ENCODE results near the gene HVCN1. TPM values are rescaled to one million over a fixed set of nuclear protein-coding genes. Genes with fewer than 3 reads are reported as not detected.
"Not testable (repeated sequence)": the region's sequence is repeated elsewhere in the genome, so short reads cannot be mapped to it uniquely, and the experiment has no call there.

HVCN1 gene
- total RNA-seq, 1 donor from 2014 or later: 16.7 TPM

GRCh38 chr12:110615171-110615570, 73.7 kb downstream of the HVCN1 start:
- Mint-ChIP-seq H3K4me3 (peak overlapping the region; percentile 42), H3K36me3 (ENCODE audit: low read depth) (no peaks in the 10 kb centered on the region), H3K27ac (no peak overlapping the region), H3K9me3 (no peaks in the 10 kb centered on the region), H3K4me1 (ENCODE audit: low read depth) (peaks cover 17% of the 10 kb centered on the region), H3K27me3 (ENCODE audit: insufficient read depth) (peaks cover 4% of the 10 kb centered on the region)
- intact Hi-C loops (cut with micrococcal nuclease): loop anchor here (1.0 to 5.0 kb wide), 3 partner anchors 32 to 272 kb away; partner anchors contain the start of gene PPTC7
- no peak for DNase-seq (ENCODE audit: low spot score)

- peaks cover 4% of the 10 kb centered on the region for H3K27me3 Mint-ChIP-seq (ENCODE audit: insufficient read depth)
- intact Hi-C loops (cut with micrococcal nuclease): loop anchor here (1.0 to 2.0 kb wide), 6 partner anchors 9 to 146 kb away; partner anchors contain the start of genes FAM216A, GPN3, PPP1CC and PPTC7
- peaks cover 8% of the 10 kb centered on the region for H3K4me1 Mint-ChIP-seq (ENCODE audit: low read depth)
- peak; percentile 98 for DNase-seq (ENCODE audit: low spot score)
- no peaks in the 10 kb centered on the region for H3K36me3 Mint-ChIP-seq (ENCODE audit: low read depth)
- no peaks in the 10 kb centered on the region for H3K9me3 Mint-ChIP-seq
- H3K27ac Mint-ChIP-seq: peak within 1 kb of the TSS; percentile 81
- H3K4me3 Mint-ChIP-seq: peak within 1 kb of the TSS; percentile 83
These were observed 74.9 kb downstream of the HVCN1 start, which contains the start of gene TCTN1 for GRCh38 chr12:110613771-110614684. TCTN1 (plus strand) TSS chr12:110614129; CDS start chr12:110614183, 54 bp downstream.

- H3K27ac Mint-ChIP-seq: peak overlapping the region; percentile 81
- intact Hi-C loops (cut with micrococcal nuclease): loop anchor here (1.0 to 2.0 kb wide), 3 partner anchors 22 to 145 kb away; partner anchors contain the start of genes FAM216A and GPN3
- H3K4me1 Mint-ChIP-seq (ENCODE audit: low read depth): peaks cover 7% of the 10 kb centered on the region
- H3K36me3 Mint-ChIP-seq (ENCODE audit: low read depth): no peaks in the 10 kb centered on the region
- DNase-seq (ENCODE audit: low spot score): no peak
- peaks cover 4% of the 10 kb centered on the region for H3K27me3 Mint-ChIP-seq (ENCODE audit: insufficient read depth)
- peak overlapping the region; percentile 83 for H3K4me3 Mint-ChIP-seq
- H3K9me3 Mint-ChIP-seq: no peaks in the 10 kb centered on the region
These were observed 75.7 kb downstream of the HVCN1 start for GRCh38 chr12:110613071-110613770.

GRCh38 chr12:110606253-110606611, 82.7 kb downstream of the HVCN1 start:
- Mint-ChIP-seq H3K4me3 (peak overlapping the region; percentile 86), H3K27me3 (ENCODE audit: insufficient read depth) (no peaks in the 10 kb centered on the region), H3K4me1 (ENCODE audit: low read depth) (peaks cover 20% of the 10 kb centered on the region), H3K27ac (peak overlapping the region; percentile 73), H3K9me3 (no peaks in the 10 kb centered on the region), H3K36me3 (ENCODE audit: low read depth) (no peaks in the 10 kb centered on the region)
- DNase-seq (ENCODE audit: low spot score): no peak
- intact Hi-C loops (cut with micrococcal nuclease): no loop called here

GRCh38 chr12:110602085-110602814, 86.7 kb downstream of the HVCN1 start:
- peaks cover 21% of the 10 kb centered on the region for H3K4me1 Mint-ChIP-seq (ENCODE audit: low read depth)
- H3K27ac Mint-ChIP-seq; H3K9me3 Mint-ChIP-seq; H3K4me3 Mint-ChIP-seq; H3K36me3 Mint-ChIP-seq (ENCODE audit: low read depth); H3K27me3 Mint-ChIP-seq (ENCODE audit: insufficient read depth): not testable (repeated sequence)
- DNase-seq (ENCODE audit: low spot score): peak; percentile 40
- intact Hi-C loops (cut with micrococcal nuclease): loop anchor here (1.0 to 5.0 kb wide), 6 partner anchors 96 to 500 kb away; partner anchors contain the start of gene ARPC3

GRCh38 chr12:110600254-110600653, 88.7 kb downstream of the HVCN1 start:
- Mint-ChIP-seq H3K4me3 (no peak overlapping the region), H3K4me1 (ENCODE audit: low read depth) (peaks cover 12% of the 10 kb centered on the region), H3K27me3 (ENCODE audit: insufficient read depth) (no peaks in the 10 kb centered on the region), H3K36me3 (ENCODE audit: low read depth) (no peaks in the 10 kb centered on the region), H3K27ac (no peak overlapping the region), H3K9me3 (no peaks in the 10 kb centered on the region)
- intact Hi-C loops (cut with micrococcal nuclease): loop anchor here (1.0 to 5.0 kb wide), 3 partner anchors 48 to 498 kb away; no protein-coding TSS in a partner anchor
- no peak for DNase-seq (ENCODE audit: low spot score)

GRCh38 chr12:110599334-110599733, 89.6 kb downstream of the HVCN1 start:
- H3K4me1 Mint-ChIP-seq (ENCODE audit: low read depth): peaks cover 12% of the 10 kb centered on the region
- H3K9me3 Mint-ChIP-seq: no peaks in the 10 kb centered on the region
- DNase-seq (ENCODE audit: low spot score): no peak
- H3K27ac Mint-ChIP-seq: peak overlapping the region; percentile 6
- H3K4me3 Mint-ChIP-seq: no peak overlapping the region
- no peaks in the 10 kb centered on the region for H3K27me3 Mint-ChIP-seq (ENCODE audit: insufficient read depth)
- H3K36me3 Mint-ChIP-seq (ENCODE audit: low read depth): no peaks in the 10 kb centered on the region
- intact Hi-C loops (cut with micrococcal nuclease): no loop called here

Other genes with a start within 250 kb of the HVCN1 start
- 279 and 290 TPM in 2 replicates for gene ARPC3, start 238.8 kb downstream of the HVCN1 start, total RNA-seq
- 50.3 and 55.5 TPM in 2 replicates for gene GPN3, start 220.9 kb downstream of the HVCN1 start, total RNA-seq
- 40.8 and 45.9 TPM in 2 replicates for gene FAM216A, start 220.3 kb downstream of the HVCN1 start, total RNA-seq
- 109 and 111 TPM in 2 replicates for gene VPS29, start 187.0 kb downstream of the HVCN1 start, total RNA-seq
- gene RAD9B, start 186.8 kb downstream of the HVCN1 start, total RNA-seq: 0.88 and 1.4 TPM in 2 replicates
- 57.9 and 59.1 TPM in 2 replicates for gene PPTC7, start 105.8 kb downstream of the HVCN1 start, total RNA-seq
- gene TCTN1, start 75.0 kb downstream of the HVCN1 start, total RNA-seq: 7.6 and 8.8 TPM in 2 replicates
- gene PPP1CC, start 53.8 kb upstream of the HVCN1 start, total RNA-seq: 449 and 469 TPM in 2 replicates
- not detected in 2 replicates for gene CCDC63, start 157.9 kb upstream of the HVCN1 start, total RNA-seq
- not detected in 2 replicates for gene MYL2, start 231.5 kb upstream of the HVCN1 start, total RNA-seq